MM.1S (cell line): ENCODE data around the gene AP1M2.

Experiments used
- DNase-seq: peaks from one replicate; pipeline ENCODE4 v3.0.0-alpha.2; 2015
- H2AFZ ChIP-seq: fragments of 300-600 bp; sonication (generic); 2 replicates; pipeline ENCODE4 v1.6.0; 2016; ENCODE audit warnings: antibody characterized with exemption, low read length
- H3F3A ChIP-seq: fragments of 300-600 bp; sonication (generic); 2 replicates; pipeline ENCODE4 v1.6.1; 2016; ENCODE audit warnings: mild to moderate bottlenecking, antibody characterized with exemption, low read length, moderate library complexity, mixed read lengths; ENCODE audit not compliant: insufficient read depth
- H3K27ac ChIP-seq: fragments of 300-600 bp; sonication (generic); 2 replicates; pipeline ENCODE4 v1.5.1; 2016; ENCODE audit warnings: mild to moderate bottlenecking, low read length
- H3K27me3 ChIP-seq: fragments of 300-600 bp; sonication (generic); replicated peaks from 2 replicates; pipeline ENCODE4 v1.6.0; 2016; ENCODE audit warnings: low read length; ENCODE audit not compliant: insufficient read depth
- H3K36me3 ChIP-seq: fragments of 300-600 bp; sonication (generic); replicated peaks from 2 replicates; pipeline ENCODE4 v1.6.1; 2016; ENCODE audit warnings: mild to moderate bottlenecking, low read length, mixed read lengths; ENCODE audit not compliant: insufficient read depth
- H3K4me1 ChIP-seq: fragments of 300-600 bp; sonication (generic); 2 replicates; pipeline ENCODE4 v1.6.1; 2016; ENCODE audit warnings: low read length, mixed read lengths
- H3K4me2 ChIP-seq: fragments of 300-600 bp; sonication (generic); 2 replicates; pipeline ENCODE4 v1.6.0; 2016; ENCODE audit warnings: low read depth, low read length
- H3K4me3 ChIP-seq: fragments of 300-600 bp; sonication (generic); 2 replicates; pipeline ENCODE4 v1.5.1; 2016; ENCODE audit warnings: low read length, mixed read lengths
- H3K79me2 ChIP-seq: fragments of 300-600 bp; sonication (generic); 2 replicates; pipeline ENCODE4 v1.6.1; 2016; ENCODE audit warnings: mixed run types, low read length, mixed read lengths
- H3K9ac ChIP-seq: fragments of 300-600 bp; sonication (generic); 2 replicates; pipeline ENCODE4 v1.6.1; 2016; ENCODE audit warnings: low read length, mixed read lengths
- H3K9me2 ChIP-seq: fragments of 300-600 bp; sonication (generic); replicated peaks from 2 replicates; pipeline ENCODE4 v1.6.1; 2016; ENCODE audit warnings: mild to moderate bottlenecking, low read length, mixed read lengths; ENCODE audit not compliant: insufficient read depth
- H3K9me3 ChIP-seq: fragments of 300-600 bp; sonication (generic); replicated peaks from 2 replicates; pipeline ENCODE4 v1.6.1; 2016; ENCODE audit warnings: mild to moderate bottlenecking, low read length, mixed read lengths; ENCODE audit not compliant: insufficient read depth
- H4K20me1 ChIP-seq: fragments of 300-600 bp; sonication (generic); 2 replicates; pipeline ENCODE4 v1.6.1; 2016; ENCODE audit warnings: mild to moderate bottlenecking, low read length, moderate library complexity, mixed read lengths; ENCODE audit not compliant: insufficient read depth
- CTCF ChIP-seq: fragments of 300-600 bp; sonication (generic); IDR thresholded peaks from 2 replicates; pipeline ENCODE4 v1.5.1; 2016; ENCODE audit warnings: antibody characterized with exemption, low read length, mixed read lengths
- EZH2 ChIP-seq: fragments of 300-600 bp; sonication (generic); optimal IDR thresholded peaks from 2 replicates; pipeline ENCODE3; 2017; ENCODE audit warnings: low read depth, mild to moderate bottlenecking, antibody characterized with exemption, low read length, mixed read lengths
- EZH2phosphoT487 ChIP-seq: fragments of 300-600 bp; sonication (generic); IDR thresholded peaks from 2 replicates; pipeline ENCODE4 v1.6.1; 2018; ENCODE audit warnings: antibody characterized with exemption, low read length

The AP1M2 gene

GRCh38 chr19:10560154-10560553 lies 27.0 kb downstream of the AP1M2 start:
- no peaks in the 10 kb centered on the region for H4K20me1 ChIP-seq
- no peaks in the 10 kb centered on the region for H3K27me3 ChIP-seq
- 0 out of 2 replicates have a peak, but pooled peaks cover 3% of the 10 kb centered on the region for H3F3A ChIP-seq
- H3K9me3 ChIP-seq = no peaks in the 10 kb centered on the region
- no peaks in the 10 kb centered on the region for H3K9me2 ChIP-seq
- no peak overlapping the region for H3K27ac ChIP-seq
- peaks cover 17% of the 10 kb centered on the region for H3K79me2 ChIP-seq
- peaks cover 7% of the 10 kb centered on the region; the same call in 1 of the 2 replicates for H3K4me1 ChIP-seq
- H3K36me3 ChIP-seq = peaks cover 8% of the 10 kb centered on the region; the same call in 1 of the 2 replicates
- TF ChIP-seq EZH2phosphoT487 = no peak
- no peak for TF ChIP-seq CTCF
- TF ChIP-seq EZH2 = no peak
- no peak overlapping the region for H2AFZ ChIP-seq
- no peak overlapping the region for H3K4me3 ChIP-seq
- H3K9ac ChIP-seq = no peak overlapping the region
- H3K4me2 ChIP-seq = no peak overlapping the region
- no peak for DNase-seq

GRCh38 chr19:10557603-10558197 lies 29.4 kb downstream of the AP1M2 start:
- Histone ChIP-seq H3K9ac (no peak overlapping the region), H3K9me3 (no peaks in the 10 kb centered on the region), H3K79me2 (0 out of 2 replicates have a peak, but pooled peaks cover 2% of the 10 kb centered on the region), H3K4me1 (no peaks in the 10 kb centered on the region), H4K20me1 (no peaks in the 10 kb centered on the region), H3K4me2 (no peak overlapping the region), H3K9me2 (no peaks in the 10 kb centered on the region), H3K27me3 (no peaks in the 10 kb centered on the region), H3K27ac (no peak overlapping the region), H3F3A (0 out of 2 replicates have a peak, but pooled peaks cover 3% of the 10 kb centered on the region), H3K36me3 (peaks cover 8% of the 10 kb centered on the region; the same call in 1 of the 2 replicates), H2AFZ (no peak overlapping the region), H3K4me3 (no peak overlapping the region)
- no peak for DNase-seq
- no peak for TF ChIP-seq EZH2phosphoT487
- TF ChIP-seq EZH2 = no peak
- no peak for TF ChIP-seq CTCF

- Histone ChIP-seq H3K79me2 (no peaks in the 10 kb centered on the region), H3K27ac (no peak overlapping the region), H3K9ac (no peak overlapping the region), H3K4me2 (no peak overlapping the region), H3K4me3 (no peak overlapping the region), H4K20me1 (no peaks in the 10 kb centered on the region), H3K4me1 (no peaks in the 10 kb centered on the region), H3K27me3 (no peaks in the 10 kb centered on the region), H3K9me2 (no peaks in the 10 kb centered on the region), H2AFZ (no peak overlapping the region), H3K36me3 (peaks cover 8% of the 10 kb centered on the region; the same call in 1 of the 2 replicates), H3K9me3 (no peaks in the 10 kb centered on the region), H3F3A (0 out of 2 replicates have a peak, but pooled peaks cover 3% of the 10 kb centered on the region)
- TF ChIP-seq EZH2 (no peak), CTCF (no peak), EZH2phosphoT487 (no peak)
- no peak for DNase-seq
Measured at GRCh38 chr19:10555610-10555973, 31.5 kb downstream of the AP1M2 start.
